Astrocyte (in vitro differentiated cells and primary cell): ENCODE data around the gene ANTXR1. TPM values are rescaled to one million over a fixed set of nuclear protein-coding genes. Genes with fewer than 3 reads are reported as not detected.

Experiments used
- DNase-seq: peaks from one replicate; pipeline ENCODE4 v3.0.0-alpha.2; 2010; ENCODE audit warnings: low read depth
- FAIRE-seq: peaks from 2 replicates; lab custom pipeline; 2011; peaks lifted over from hg19 to GRCh38; lab: Jason Lieb, UNC
- H2AFZ ChIP-seq: 2 replicates; pipeline ENCODE4 v1.6.0; 2012; ENCODE audit warnings: low read depth, low read length, inconsistent platforms
- H3K27ac ChIP-seq: 2 replicates; pipeline ENCODE4 v1.5.1; 2011; ENCODE audit warnings: low read depth, low read length, inconsistent platforms
- H3K27me3 ChIP-seq: 2 replicates; pipeline ENCODE4 v1.6.0; 2011; ENCODE audit warnings: low read length, inconsistent platforms; ENCODE audit not compliant: insufficient read depth
- H3K36me3 ChIP-seq: 2 replicates; pipeline ENCODE4 v1.5.1; 2011; ENCODE audit warnings: low read length, inconsistent platforms; ENCODE audit not compliant: insufficient read depth
- H3K4me1 ChIP-seq: 2 replicates; pipeline ENCODE4 v1.5.1; 2011; ENCODE audit warnings: low read length, inconsistent platforms; ENCODE audit not compliant: insufficient read depth
- H3K4me2 ChIP-seq: 2 replicates; pipeline ENCODE4 v1.6.0; 2012; ENCODE audit warnings: low read length, inconsistent platforms
- H3K4me3 ChIP-seq: 2 replicates; pipeline ENCODE4 v1.5.1; 2011; ENCODE audit warnings: low read depth, mild to moderate bottlenecking, low read length, inconsistent platforms; ENCODE audit not compliant: insufficient read depth
- H3K79me2 ChIP-seq: 2 replicates; pipeline ENCODE4 v1.6.0; 2012; ENCODE audit warnings: mild to moderate bottlenecking, low read length, inconsistent platforms; ENCODE audit not compliant: insufficient read depth
- H3K9ac ChIP-seq: 2 replicates; pipeline ENCODE4 v1.6.0; 2012; ENCODE audit warnings: mild to moderate bottlenecking, low read length, inconsistent platforms
- H3K9me3 ChIP-seq: 2 replicates; pipeline ENCODE4 v1.5.1; 2012; ENCODE audit warnings: low read depth, mild to moderate bottlenecking, low read length, inconsistent platforms; ENCODE audit not compliant: insufficient read depth
- H4K20me1 ChIP-seq: 2 replicates; pipeline ENCODE4 v1.6.0; 2012; ENCODE audit warnings: low read length, inconsistent platforms; ENCODE audit not compliant: insufficient read depth
- H3K27ac Mint-ChIP-seq: one replicate; pipeline ENCODE4 v1.8.0; 2021; ENCODE audit warnings: mild to moderate bottlenecking, mixed read lengths; ENCODE audit not compliant: unreplicated experiment
- H3K27me3 Mint-ChIP-seq: one replicate; pipeline ENCODE4 v1.8.0; 2021; ENCODE audit warnings: low read depth, mixed read lengths; ENCODE audit not compliant: unreplicated experiment
- H3K36me3 Mint-ChIP-seq: one replicate; pipeline ENCODE4 v1.8.0; 2021; ENCODE audit warnings: low read depth, mixed read lengths; ENCODE audit not compliant: unreplicated experiment
- H3K4me1 Mint-ChIP-seq: one replicate; pipeline ENCODE4 v1.8.0; 2021; ENCODE audit warnings: low read depth, mixed read lengths; ENCODE audit not compliant: unreplicated experiment
- H3K4me3 Mint-ChIP-seq: one replicate; pipeline ENCODE4 v1.8.0; 2021; ENCODE audit warnings: mild to moderate bottlenecking, moderate library complexity, mixed read lengths; ENCODE audit not compliant: unreplicated experiment
- H3K9me3 Mint-ChIP-seq: one replicate; pipeline ENCODE4 v1.8.0; 2021; ENCODE audit warnings: mild to moderate bottlenecking, mixed read lengths; ENCODE audit not compliant: unreplicated experiment
- EZH2 ChIP-seq: IDR thresholded peaks from 2 replicates; pipeline ENCODE4 v1.6.1; 2012; ENCODE audit warnings: mild to moderate bottlenecking, low read length, inconsistent platforms; ENCODE audit not compliant: insufficient read depth
- total RNA-seq: library from RNA; stranded (reverse); gene quantifications from 2 replicates; pipeline ENCODE4 v1.2.1, GENCODE V29; 2021
- TF ChIP-seq, protein P1 (sequence below): IDR thresholded peaks from 2 replicates; pipeline ENCODE4 v1.5.1; 2011; ENCODE audit warnings: low read depth, mild to moderate bottlenecking, inconsistent platforms, low read length, moderate library complexity; ENCODE audit not compliant: insufficient read depth

Gene ANTXR1
- total RNA-seq, 1 donor from 2014 or later: 67.8 TPM

DNA sequence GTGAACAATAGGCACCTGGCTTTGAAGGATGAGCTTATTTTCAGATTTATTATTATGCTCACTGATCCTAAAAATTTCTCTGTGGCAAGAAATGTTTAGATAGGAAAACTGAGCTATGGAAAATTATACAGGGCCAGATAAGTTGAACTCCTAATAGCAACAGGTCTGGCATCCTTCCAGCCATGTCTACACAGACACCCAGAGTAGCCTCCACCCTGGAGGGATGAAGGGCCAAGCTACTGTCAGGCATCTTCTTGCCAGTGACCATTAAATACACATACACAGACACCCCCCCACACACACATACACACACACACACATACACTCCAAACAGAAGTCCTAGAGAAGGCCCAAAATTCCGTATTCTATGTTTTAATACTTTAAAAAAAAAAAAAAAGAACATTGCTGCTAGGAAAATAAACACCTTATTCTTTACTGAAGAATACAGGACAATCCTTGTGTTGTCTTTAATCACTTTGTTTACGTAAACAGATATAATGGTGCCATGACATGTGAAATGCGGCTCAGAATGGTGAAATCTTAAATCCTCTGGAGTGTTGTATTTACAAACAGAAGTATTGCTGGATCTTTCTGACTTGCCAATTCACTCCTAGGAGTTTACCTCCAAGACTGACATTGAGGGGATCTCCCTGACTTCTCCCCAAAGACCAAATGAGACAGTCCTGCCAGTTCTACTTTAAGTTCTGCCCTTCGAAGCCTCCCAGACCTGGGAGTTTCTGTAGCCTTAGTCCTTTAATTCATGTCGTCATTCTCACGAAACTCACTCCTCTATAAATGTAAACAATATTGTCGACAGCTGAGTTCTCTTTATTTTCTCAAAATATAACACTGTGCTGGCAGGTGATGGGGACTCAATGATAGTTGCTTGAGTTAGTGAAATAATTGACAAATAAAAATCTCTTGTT, 163.1 kb downstream of the ANTXR1 start:
- Histone ChIP-seq H3K4me1 (peaks cover 17% of the 10 kb centered on the region), H3K9me3 (no peaks in the 10 kb centered on the region), H3K79me2 (no peaks in the 10 kb centered on the region), H3K27ac (no peak overlapping the region), H3K4me2 (no peak overlapping the region), H3K4me3 (no peak overlapping the region), H3K27me3 (no peaks in the 10 kb centered on the region), H3K9ac (no peak overlapping the region), H2AFZ (no peak overlapping the region), H4K20me1 (no peaks in the 10 kb centered on the region), H3K36me3 (no peaks in the 10 kb centered on the region)
- no peak overlapping the region for H3K27ac Mint-ChIP-seq
- H3K9me3 Mint-ChIP-seq: no peaks in the 10 kb centered on the region
- H3K4me1 Mint-ChIP-seq: peaks cover 37% of the 10 kb centered on the region
- no peak for DNase-seq
- no peak for FAIRE-seq
- TF ChIP-seq EZH2: no peak
- TF ChIP-seq, protein P1, sequence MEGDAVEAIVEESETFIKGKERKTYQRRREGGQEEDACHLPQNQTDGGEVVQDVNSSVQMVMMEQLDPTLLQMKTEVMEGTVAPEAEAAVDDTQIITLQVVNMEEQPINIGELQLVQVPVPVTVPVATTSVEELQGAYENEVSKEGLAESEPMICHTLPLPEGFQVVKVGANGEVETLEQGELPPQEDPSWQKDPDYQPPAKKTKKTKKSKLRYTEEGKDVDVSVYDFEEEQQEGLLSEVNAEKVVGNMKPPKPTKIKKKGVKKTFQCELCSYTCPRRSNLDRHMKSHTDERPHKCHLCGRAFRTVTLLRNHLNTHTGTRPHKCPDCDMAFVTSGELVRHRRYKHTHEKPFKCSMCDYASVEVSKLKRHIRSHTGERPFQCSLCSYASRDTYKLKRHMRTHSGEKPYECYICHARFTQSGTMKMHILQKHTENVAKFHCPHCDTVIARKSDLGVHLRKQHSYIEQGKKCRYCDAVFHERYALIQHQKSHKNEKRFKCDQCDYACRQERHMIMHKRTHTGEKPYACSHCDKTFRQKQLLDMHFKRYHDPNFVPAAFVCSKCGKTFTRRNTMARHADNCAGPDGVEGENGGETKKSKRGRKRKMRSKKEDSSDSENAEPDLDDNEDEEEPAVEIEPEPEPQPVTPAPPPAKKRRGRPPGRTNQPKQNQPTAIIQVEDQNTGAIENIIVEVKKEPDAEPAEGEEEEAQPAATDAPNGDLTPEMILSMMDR: no peak
- H3K36me3 Mint-ChIP-seq: peaks cover 7% of the 10 kb centered on the region
- H3K4me3 Mint-ChIP-seq: no peak overlapping the region
- no peaks in the 10 kb centered on the region for H3K27me3 Mint-ChIP-seq

DNA sequence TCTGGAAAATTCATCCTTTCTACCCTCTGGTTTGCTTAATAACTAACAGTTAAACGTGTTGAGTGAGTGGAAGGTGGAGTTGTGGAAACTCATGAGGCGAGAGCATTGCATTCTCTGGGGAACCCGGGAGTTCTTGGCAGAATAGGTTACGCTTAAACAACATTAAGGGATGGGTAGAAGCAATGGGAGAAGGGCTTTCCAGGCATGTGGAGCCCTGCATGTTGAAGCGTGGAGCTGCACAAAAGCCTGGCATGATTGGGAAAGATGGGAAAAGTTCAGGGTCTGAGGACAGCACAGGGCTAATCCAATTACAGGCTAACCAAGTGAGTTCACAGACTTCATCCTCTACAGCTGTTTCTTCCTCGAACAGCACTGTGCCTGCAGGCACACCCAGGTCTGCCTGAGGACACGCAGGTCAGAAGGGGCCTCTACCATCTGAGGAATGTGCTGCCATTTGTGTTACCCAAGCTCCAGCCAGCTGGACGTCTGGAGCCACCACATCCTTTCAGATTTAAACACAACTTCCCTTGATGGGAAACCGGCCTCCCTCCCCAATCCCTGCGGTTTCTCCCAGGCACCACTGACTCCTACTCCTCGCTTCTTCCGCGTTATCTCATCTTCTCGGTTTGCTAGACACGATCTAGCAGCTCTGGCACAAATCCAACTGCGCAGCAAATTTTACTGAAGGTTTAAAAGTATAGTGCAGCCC, 164.2 kb downstream of the ANTXR1 start:
- peaks cover 2% of the 10 kb centered on the region for H3K36me3 ChIP-seq
- peak overlapping the region; percentile 3 for H3K4me3 ChIP-seq
- H3K4me1 ChIP-seq: peaks cover 17% of the 10 kb centered on the region
- Mint-ChIP-seq H3K4me3 (no peak overlapping the region), H3K36me3 (peaks cover 11% of the 10 kb centered on the region), H3K9me3 (no peaks in the 10 kb centered on the region), H3K27me3 (no peaks in the 10 kb centered on the region), H3K4me1 (peaks cover 44% of the 10 kb centered on the region), H3K27ac (peak overlapping the region; percentile 98)
- H3K79me2 ChIP-seq: no peaks in the 10 kb centered on the region
- peak overlapping the region; percentile 64 for H3K4me2 ChIP-seq
- TF ChIP-seq EZH2: no peak
- TF ChIP-seq, protein P1: no peak
- no peaks in the 10 kb centered on the region for H4K20me1 ChIP-seq
- H3K9ac ChIP-seq: peak overlapping the region; percentile 57
- H3K27ac ChIP-seq: peak overlapping the region; percentile 74
- FAIRE-seq (peak; percentile 89), DNase-seq (peak; percentile 95)
- H3K27me3 ChIP-seq: no peaks in the 10 kb centered on the region
- H2AFZ ChIP-seq: no peak overlapping the region
- no peaks in the 10 kb centered on the region for H3K9me3 ChIP-seq
